Measurements from ENCODE around the gene NANP. TPM values are rescaled to one million over a fixed set of nuclear protein-coding genes. Genes with fewer than 3 reads are reported as not detected.
A peak's percentile ranks its signal among the peaks of the same experiment; 100 is the strongest.

NANP gene
- total and polyA plus RNA-seq, 2 of the 13 experiments (the other 11 are each of a cell fraction or from before 2014, with no cell fraction given), result 8.9 to 21.5 TPM

DNA sequence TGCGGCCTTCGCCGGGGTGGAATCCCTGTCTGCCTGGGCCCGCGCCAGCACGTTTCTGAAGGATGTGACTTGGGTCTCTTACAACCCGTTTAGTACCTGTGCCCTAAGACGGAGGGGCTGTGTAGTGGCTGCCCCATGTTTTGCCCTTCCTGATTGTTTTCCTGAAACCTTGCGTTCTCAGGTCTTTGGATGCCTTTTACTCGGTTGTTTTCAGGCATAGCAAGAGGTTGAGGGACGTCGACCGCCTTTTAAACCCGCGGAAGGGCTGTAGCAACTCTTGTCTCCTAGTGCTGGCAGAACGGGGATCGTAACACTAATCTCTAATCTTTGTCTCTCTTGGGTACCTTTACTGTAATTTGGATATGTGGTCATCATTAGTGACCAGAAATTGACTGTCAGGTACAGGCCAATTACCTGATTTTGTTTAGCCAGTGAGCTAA is 706 bp upstream of the NANP start (continued):
- TF ChIP-seq POGZ (CRISPR knock-in tag; IDR thresholded peaks at IDR 0.05), result no peak
- no peak for TF ChIP-seq ZNF839 (CRISPR knock-in tag; IDR thresholded peaks at IDR 0.05; ENCODE audit: borderline replicate concordance)
- TF ChIP-seq CBX2 (IDR thresholded peaks at IDR 0.05; ENCODE audit: low read depth, low read length), result no peak
- 0 out of 2 replicates have a peak, but pooled peaks have one; percentile 95 for TF ChIP-seq CBX2 (CRISPR knock-in tag; IDR thresholded peaks at IDR 0.05; ENCODE audit: low read depth)
- TF ChIP-seq, protein P1, sequence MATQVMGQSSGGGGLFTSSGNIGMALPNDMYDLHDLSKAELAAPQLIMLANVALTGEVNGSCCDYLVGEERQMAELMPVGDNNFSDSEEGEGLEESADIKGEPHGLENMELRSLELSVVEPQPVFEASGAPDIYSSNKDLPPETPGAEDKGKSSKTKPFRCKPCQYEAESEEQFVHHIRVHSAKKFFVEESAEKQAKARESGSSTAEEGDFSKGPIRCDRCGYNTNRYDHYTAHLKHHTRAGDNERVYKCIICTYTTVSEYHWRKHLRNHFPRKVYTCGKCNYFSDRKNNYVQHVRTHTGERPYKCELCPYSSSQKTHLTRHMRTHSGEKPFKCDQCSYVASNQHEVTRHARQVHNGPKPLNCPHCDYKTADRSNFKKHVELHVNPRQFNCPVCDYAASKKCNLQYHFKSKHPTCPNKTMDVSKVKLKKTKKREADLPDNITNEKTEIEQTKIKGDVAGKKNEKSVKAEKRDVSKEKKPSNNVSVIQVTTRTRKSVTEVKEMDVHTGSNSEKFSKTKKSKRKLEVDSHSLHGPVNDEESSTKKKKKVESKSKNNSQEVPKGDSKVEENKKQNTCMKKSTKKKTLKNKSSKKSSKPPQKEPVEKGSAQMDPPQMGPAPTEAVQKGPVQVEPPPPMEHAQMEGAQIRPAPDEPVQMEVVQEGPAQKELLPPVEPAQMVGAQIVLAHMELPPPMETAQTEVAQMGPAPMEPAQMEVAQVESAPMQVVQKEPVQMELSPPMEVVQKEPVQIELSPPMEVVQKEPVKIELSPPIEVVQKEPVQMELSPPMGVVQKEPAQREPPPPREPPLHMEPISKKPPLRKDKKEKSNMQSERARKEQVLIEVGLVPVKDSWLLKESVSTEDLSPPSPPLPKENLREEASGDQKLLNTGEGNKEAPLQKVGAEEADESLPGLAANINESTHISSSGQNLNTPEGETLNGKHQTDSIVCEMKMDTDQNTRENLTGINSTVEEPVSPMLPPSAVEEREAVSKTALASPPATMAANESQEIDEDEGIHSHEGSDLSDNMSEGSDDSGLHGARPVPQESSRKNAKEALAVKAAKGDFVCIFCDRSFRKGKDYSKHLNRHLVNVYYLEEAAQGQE (IDR thresholded peaks at IDR 0.05; ENCODE audit: borderline replicate concordance in 1 of 2, low read depth in 1 of 2, low read length in 2 of 2), result no peak
- TF ChIP-seq NFIC (IDR thresholded peaks at IDR 0.05; ENCODE audit: low read length), result no peak
- no peak for TF ChIP-seq ZSCAN22 (CRISPR knock-in tag; IDR thresholded peaks at IDR 0.05)
- TF ChIP-seq, protein P2, sequence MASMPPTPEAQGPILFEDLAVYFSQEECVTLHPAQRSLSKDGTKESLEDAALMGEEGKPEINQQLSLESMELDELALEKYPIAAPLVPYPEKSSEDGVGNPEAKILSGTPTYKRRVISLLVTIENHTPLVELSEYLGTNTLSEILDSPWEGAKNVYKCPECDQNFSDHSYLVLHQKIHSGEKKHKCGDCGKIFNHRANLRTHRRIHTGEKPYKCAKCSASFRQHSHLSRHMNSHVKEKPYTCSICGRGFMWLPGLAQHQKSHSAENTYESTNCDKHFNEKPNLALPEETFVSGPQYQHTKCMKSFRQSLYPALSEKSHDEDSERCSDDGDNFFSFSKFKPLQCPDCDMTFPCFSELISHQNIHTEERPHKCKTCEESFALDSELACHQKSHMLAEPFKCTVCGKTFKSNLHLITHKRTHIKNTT (CRISPR knock-in tag; IDR thresholded peaks at IDR 0.05), result no peak
- TF ChIP-seq SIN3B (IDR thresholded peaks at IDR 0.05; ENCODE audit: low read length), result no peak
- no peak; the same call in 1 of the 2 replicates for TF ChIP-seq CEBPG (CRISPR knock-in tag; IDR thresholded peaks at IDR 0.05)
- TF ChIP-seq THYN1 (CRISPR knock-in tag; IDR thresholded peaks at IDR 0.05; ENCODE audit: borderline replicate concordance, low read depth), result no peak
- peak; percentile 63; the same call in 1 of the 2 replicates for TF ChIP-seq FOXC1 (CRISPR knock-in tag; IDR thresholded peaks at IDR 0.05; ENCODE audit: borderline replicate concordance)
- TF ChIP-seq RFX1 (IDR thresholded peaks at IDR 0.05), result no peak
- TF ChIP-seq XRCC5 (optimal IDR thresholded peaks at IDR 0.05; ENCODE audit: low read length), result peak; percentile 49
- no peak for TF ChIP-seq RELA (CRISPR knock-in tag; IDR thresholded peaks at IDR 0.05)
- TF ChIP-seq RBFOX2 (IDR thresholded peaks at IDR 0.05; ENCODE audit: low read depth, low read length), result no peak
- TF ChIP-seq, protein P3, sequence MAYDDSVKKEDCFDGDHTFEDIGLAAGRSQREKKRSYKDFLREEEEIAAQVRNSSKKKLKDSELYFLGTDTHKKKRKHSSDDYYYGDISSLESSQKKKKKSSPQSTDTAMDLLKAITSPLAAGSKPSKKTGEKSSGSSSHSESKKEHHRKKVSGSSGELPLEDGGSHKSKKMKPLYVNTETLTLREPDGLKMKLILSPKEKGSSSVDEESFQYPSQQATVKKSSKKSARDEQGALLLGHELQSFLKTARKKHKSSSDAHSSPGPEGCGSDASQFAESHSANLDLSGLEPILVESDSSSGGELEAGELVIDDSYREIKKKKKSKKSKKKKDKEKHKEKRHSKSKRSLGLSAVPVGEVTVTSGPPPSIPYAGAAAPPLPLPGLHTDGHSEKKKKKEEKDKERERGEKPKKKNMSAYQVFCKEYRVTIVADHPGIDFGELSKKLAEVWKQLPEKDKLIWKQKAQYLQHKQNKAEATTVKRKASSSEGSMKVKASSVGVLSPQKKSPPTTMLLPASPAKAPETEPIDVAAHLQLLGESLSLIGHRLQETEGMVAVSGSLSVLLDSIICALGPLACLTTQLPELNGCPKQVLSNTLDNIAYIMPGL (CRISPR knock-in tag; IDR thresholded peaks at IDR 0.05; ENCODE audit: borderline replicate concordance in 1 of 2, low read depth in 1 of 2), result no peak; a peak in 1 of 4 replicates
- TF ChIP-seq STAG1 (CRISPR knock-in tag; IDR thresholded peaks at IDR 0.05), result no peak; the same call in 1 of the 2 replicates
- no peak; the same call in 1 of the 2 replicates for TF ChIP-seq ZSCAN25 (CRISPR knock-in tag; IDR thresholded peaks at IDR 0.05)
- no peak for TF ChIP-seq SIN3A (IDR thresholded peaks at IDR 0.05; ENCODE audit: borderline replicate concordance, low read depth, low read length)
- TF ChIP-seq, protein P4, sequence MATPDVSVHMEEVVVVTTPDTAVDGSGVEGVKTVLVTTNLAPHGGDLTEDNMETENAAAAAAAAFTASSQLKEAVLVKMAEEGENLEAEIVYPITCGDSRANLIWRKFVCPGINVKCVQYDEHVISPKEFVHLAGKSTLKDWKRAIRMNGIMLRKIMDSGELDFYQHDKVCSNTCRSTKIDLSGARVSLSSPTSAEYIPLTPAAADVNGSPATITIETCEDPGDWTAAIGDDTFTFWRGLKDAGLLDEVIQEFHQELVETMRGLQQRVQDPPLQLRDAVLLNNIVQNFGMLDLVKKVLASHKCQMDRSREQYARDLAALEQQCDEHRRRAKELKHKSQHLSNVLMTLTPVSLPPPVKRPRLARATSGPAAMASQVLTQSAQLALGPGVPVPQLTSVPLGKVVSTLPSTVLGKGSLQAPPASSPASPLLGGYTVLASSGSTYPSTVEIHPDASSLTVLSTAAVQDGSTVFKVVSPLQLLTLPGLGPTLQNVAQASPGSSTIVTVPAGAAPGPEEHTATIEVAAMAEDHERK (CRISPR knock-in tag; IDR thresholded peaks at IDR 0.05; ENCODE audit: low read depth), result no peak
- no peak for TF ChIP-seq TCF7L2 (IDR thresholded peaks at IDR 0.05; ENCODE audit: low read depth, low read length)
- no peak for TF ChIP-seq PRMT3 (CRISPR knock-in tag; IDR thresholded peaks at IDR 0.05; ENCODE audit: borderline replicate concordance, low read depth)
- no peak for TF ChIP-seq KDM1A (CRISPR knock-in tag; IDR thresholded peaks at IDR 0.05)
- no peak for TF ChIP-seq HHEX (CRISPR knock-in tag; IDR thresholded peaks at IDR 0.05)

Data from HepG2 (cell line).